HFFc6 (cell line): Measurements from ENCODE around the gene NAALADL2. TPM values are rescaled to one million over a fixed set of nuclear protein-coding genes. Genes with fewer than 3 reads are reported as not detected.
A peak's percentile ranks its signal among the peaks of the same experiment; 100 is the strongest.

ENCODE experiments used
- DNase-seq: peaks from one replicate; pipeline ENCODE4 v3.0.0-alpha.2; 2018
- H3K27ac Mint-ChIP-seq: 2 replicates; pipeline ENCODE4 v1.8.0; 2020; ENCODE audit warnings: mild to moderate bottlenecking, mixed read lengths
- H3K27me3 Mint-ChIP-seq: 2 replicates; pipeline ENCODE4 v1.8.0; 2021; ENCODE audit warnings: mild to moderate bottlenecking, moderate library complexity, mixed read lengths; ENCODE audit not compliant: insufficient read depth
- H3K36me3 Mint-ChIP-seq: 2 replicates; pipeline ENCODE4 v1.8.0; 2021; ENCODE audit warnings: low read depth, mixed read lengths
- H3K4me1 Mint-ChIP-seq: 2 replicates; pipeline ENCODE4 v1.8.0; 2020; ENCODE audit warnings: low read depth, mixed read lengths
- H3K4me3 Mint-ChIP-seq: 2 replicates; pipeline ENCODE4 v1.8.0; 2020; ENCODE audit warnings: mild to moderate bottlenecking, moderate library complexity, mixed read lengths
- H3K9me3 Mint-ChIP-seq: 2 replicates; pipeline ENCODE4 v1.8.0; 2020; ENCODE audit warnings: mild to moderate bottlenecking, mixed read lengths
- CTCF ChIP-seq: fragments of 200-600 bp; sonication (generic); IDR thresholded peaks from 2 replicates; pipeline ENCODE4 v1.5.0; 2021; ENCODE audit warnings: antibody characterized with exemption, mild to moderate bottlenecking
- total RNA-seq, 6 experiments: library from RNA; stranded (reverse); fragmentation: NEBNext Ultra II Directional; extraction: Animal tissue kit (Norgen Biotek cat#: 25700); gene quantifications; 2 replicates in 1 of 6; 3 replicates in 5 of 6; pipeline ENCODE4 v1.2.3, GENCODE V29; 2021

Gene NAALADL2
- total RNA-seq, 6 experiments from 2014 or later: 12.0 to 15.2 (median 12.3) TPM

DNA sequence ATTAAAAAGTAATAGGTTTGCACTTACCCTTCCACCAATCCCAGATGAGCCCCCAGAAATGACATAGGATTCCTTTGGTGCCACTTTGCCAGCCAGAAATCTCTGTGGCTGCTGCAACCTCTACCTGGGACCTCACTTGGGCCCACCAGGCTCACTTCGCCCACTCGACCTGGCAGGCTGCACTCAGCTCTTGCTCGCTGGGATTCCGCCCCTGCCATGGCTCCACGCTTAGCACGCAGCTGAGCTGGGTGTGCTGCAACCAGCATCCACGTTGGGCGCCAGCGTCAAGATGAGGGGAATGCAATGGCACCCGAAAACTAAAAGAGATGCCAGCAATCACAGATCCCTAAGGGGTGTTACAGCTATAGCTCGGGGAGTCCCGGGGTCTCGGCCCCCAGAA is 761.0 kb downstream of the NAALADL2 start:
- no peak overlapping the region for H3K4me3 Mint-ChIP-seq
- DNase-seq: no peak
- H3K9me3 Mint-ChIP-seq: no peaks in the 10 kb centered on the region; the same call in 1 of the 2 replicates
- H3K27ac Mint-ChIP-seq: no peak overlapping the region
- 0 out of 2 replicates have a peak, but pooled peaks cover 5% of the 10 kb centered on the region for H3K4me1 Mint-ChIP-seq
- no peaks in the 10 kb centered on the region for H3K36me3 Mint-ChIP-seq
- TF ChIP-seq CTCF: no peak
- H3K27me3 Mint-ChIP-seq: peaks cover 1% of the 10 kb centered on the region

GRCh38 chr3:175620532-175620931 is 761.4 kb downstream of the NAALADL2 start:
- no peak for DNase-seq
- TF ChIP-seq CTCF: no peak
- no peak overlapping the region for H3K4me3 Mint-ChIP-seq
- no peaks in the 10 kb centered on the region for H3K36me3 Mint-ChIP-seq
- no peak overlapping the region for H3K27ac Mint-ChIP-seq
- H3K27me3 Mint-ChIP-seq: peaks cover 1% of the 10 kb centered on the region
- H3K9me3 Mint-ChIP-seq: no peaks in the 10 kb centered on the region; the same call in 1 of the 2 replicates
- H3K4me1 Mint-ChIP-seq: 0 out of 2 replicates have a peak, but pooled peaks cover 5% of the 10 kb centered on the region

- no peak overlapping the region for H3K4me3 Mint-ChIP-seq
- DNase-seq: no peak
- H3K4me1 Mint-ChIP-seq: no peaks in the 10 kb centered on the region
- 0 out of 2 replicates have a peak, but pooled peaks cover 4% of the 10 kb centered on the region for H3K36me3 Mint-ChIP-seq
- no peak for TF ChIP-seq CTCF
- no peak overlapping the region for H3K27ac Mint-ChIP-seq
- H3K9me3 Mint-ChIP-seq: no peaks in the 10 kb centered on the region; the same call in 1 of the 2 replicates
- no peaks in the 10 kb centered on the region; the same call in 1 of the 2 replicates for H3K27me3 Mint-ChIP-seq
Measured at GRCh38 chr3:175640958-175641357, 781.8 kb downstream of the NAALADL2 start.

DNA sequence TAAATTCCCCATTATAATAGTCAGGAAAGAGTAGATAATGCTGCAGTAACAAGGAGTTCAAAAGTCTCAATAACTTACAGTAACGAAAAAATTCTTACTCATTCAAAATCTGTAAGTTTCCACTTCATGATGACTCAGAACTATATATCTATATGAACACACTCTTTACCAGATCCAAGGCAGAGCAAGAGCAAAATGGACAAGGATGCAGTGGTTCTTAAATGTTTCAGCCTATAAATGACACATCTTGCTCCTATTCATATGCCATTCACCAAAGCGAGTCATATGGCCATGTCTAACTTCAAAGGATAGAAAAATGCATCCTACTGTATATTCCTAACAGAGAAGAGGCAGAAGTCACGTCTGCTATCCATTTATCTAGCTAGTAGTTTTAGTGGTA is 787.7 kb downstream of the NAALADL2 start:
- Mint-ChIP-seq H3K27me3 (no peaks in the 10 kb centered on the region; the same call in 1 of the 2 replicates), H3K4me3 (no peak overlapping the region), H3K9me3 (no peaks in the 10 kb centered on the region), H3K27ac (0 out of 2 replicates have a peak overlapping the region, but pooled peaks have one; percentile 9), H3K36me3 (peaks cover 8% of the 10 kb centered on the region; the same call in 1 of the 2 replicates), H3K4me1 (peaks cover 11% of the 10 kb centered on the region)
- TF ChIP-seq CTCF: no peak
- DNase-seq: peak; percentile 22

DNA sequence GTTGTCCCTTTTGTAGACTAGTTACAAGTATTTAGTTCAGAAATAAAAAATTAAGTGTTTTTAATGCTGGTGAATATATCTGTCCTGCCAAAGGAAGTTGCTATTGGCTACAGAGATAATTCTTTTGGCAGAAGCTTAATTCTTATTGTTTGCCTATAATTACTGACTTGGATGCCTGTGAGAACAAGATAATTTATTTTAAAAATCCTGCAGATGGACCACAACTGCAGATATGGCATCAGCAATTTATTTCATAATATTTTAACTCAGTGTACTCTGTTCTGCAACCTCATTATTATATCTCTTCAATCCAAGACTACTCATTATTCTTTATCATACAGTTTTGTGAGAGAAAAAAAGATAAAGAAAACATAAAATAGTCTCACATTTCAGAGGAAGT is 789.8 kb downstream of the NAALADL2 start:
- H3K4me3 Mint-ChIP-seq: no peak overlapping the region

More for the DNA sequence above, 789.8 kb downstream of the NAALADL2 start:
- H3K36me3 Mint-ChIP-seq: peaks cover 8% of the 10 kb centered on the region; the same call in 1 of the 2 replicates
- no peaks in the 10 kb centered on the region; the same call in 1 of the 2 replicates for H3K27me3 Mint-ChIP-seq
- no peak for DNase-seq
- peaks cover 15% of the 10 kb centered on the region for H3K4me1 Mint-ChIP-seq
- no peaks in the 10 kb centered on the region for H3K9me3 Mint-ChIP-seq
- TF ChIP-seq CTCF: no peak
- H3K27ac Mint-ChIP-seq: no peak overlapping the region
